Measurements from ENCODE around the gene SP1. TPM values are rescaled to one million over a fixed set of nuclear protein-coding genes. Genes with fewer than 3 reads are reported as not detected.

SP1 gene
- polyA plus RNA-seq, 1 donor from 2014 or later = 7.3 TPM

DNA sequence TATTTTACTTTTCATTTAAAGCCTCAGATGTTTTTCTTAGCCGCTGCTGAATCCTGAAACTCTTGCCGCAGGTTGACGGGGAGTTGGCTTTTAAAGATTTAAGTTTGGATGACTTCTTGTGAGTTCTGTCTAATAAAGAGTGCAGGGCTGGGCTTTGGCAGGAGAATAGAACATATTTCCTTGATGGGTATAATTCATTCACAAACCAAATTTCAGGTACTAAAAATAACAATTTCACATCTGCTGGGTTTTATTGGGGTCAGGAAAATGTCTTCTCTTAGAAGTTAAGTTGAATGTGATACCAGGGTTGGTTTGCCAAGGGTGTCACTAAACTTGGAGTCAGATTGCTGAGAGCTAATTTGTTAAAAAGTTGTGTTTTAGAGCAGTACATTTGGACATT is 9.7 kb downstream of the SP1 start:
- Histone ChIP-seq H3K4me2 (ENCODE audit: low read length) (no peak overlapping the region), H3F3A (ENCODE audit: insufficient read depth, low read length, poor library complexity, severe bottlenecking) (no peaks in the 10 kb centered on the region), H3K9me3 (ENCODE audit: low read length) (no peaks in the 10 kb centered on the region), H4K20me1 (ENCODE audit: insufficient read depth) (no peaks in the 10 kb centered on the region), H3K4me3 (ENCODE audit: low read length) (no peak overlapping the region), H3K27me3 (ENCODE audit: insufficient read depth, low read depth, low read length) (no peaks in the 10 kb centered on the region), H3K27ac (ENCODE audit: low read length) (no peak overlapping the region), H3K79me2 (replicated peaks; ENCODE audit: insufficient read depth, low read length) (peaks cover 29% of the 10 kb centered on the region), H3K36me3 (ENCODE audit: insufficient read depth, low read length) (no peaks in the 10 kb centered on the region), H3K9ac (ENCODE audit: low read length) (no peak overlapping the region), H2AFZ (ENCODE audit: low read depth, low read length) (no peak overlapping the region), H3K9me2 (ENCODE audit: insufficient read depth, low read length) (no peaks in the 10 kb centered on the region)
- TF ChIP-seq POLR2AphosphoS5 (IDR thresholded peaks at IDR 0.05) (no peak), EZH2 (IDR thresholded peaks at IDR 0.05; ENCODE audit: borderline replicate concordance, insufficient read depth, low read length, poor library complexity, severe bottlenecking) (no peak), EP300 (conservative IDR thresholded peaks at IDR 0.05; ENCODE audit: poor library complexity, severe bottlenecking) (no peak), REST (IDR thresholded peaks at IDR 0.05; ENCODE audit: borderline replicate concordance) (no peak), MXI1 (conservative IDR thresholded peaks at IDR 0.05; ENCODE audit: poor library complexity, severe bottlenecking) (no peak)

DNA sequence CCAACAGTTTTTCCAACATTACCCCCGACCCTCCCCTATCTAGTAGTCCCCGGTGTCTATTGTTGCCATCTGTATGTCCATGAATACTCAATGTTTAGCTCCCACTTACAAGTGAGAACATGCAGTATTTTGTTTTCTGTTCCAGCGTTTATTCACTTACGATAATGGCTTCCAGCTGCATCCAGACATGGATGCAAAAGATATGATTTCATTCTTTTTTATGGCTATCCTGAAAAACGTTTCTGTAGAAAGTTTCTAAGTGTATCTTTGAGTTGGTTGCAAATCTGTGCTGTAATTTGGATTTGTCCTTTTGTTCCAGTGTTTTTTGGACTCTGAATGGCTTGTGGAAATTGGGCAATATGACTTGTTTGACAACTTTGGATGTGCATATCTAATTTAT is 11.7 kb downstream of the SP1 start:
- no peak overlapping the region for H3K4me2 ChIP-seq (ENCODE audit: low read length)

More for the DNA sequence above, 11.7 kb downstream of the SP1 start:
- Histone ChIP-seq H3K27me3 (ENCODE audit: insufficient read depth, low read depth, low read length) (no peaks in the 10 kb centered on the region), H3F3A (ENCODE audit: insufficient read depth, low read length, poor library complexity, severe bottlenecking) (no peaks in the 10 kb centered on the region), H3K36me3 (ENCODE audit: insufficient read depth, low read length) (no peaks in the 10 kb centered on the region), H2AFZ (ENCODE audit: low read depth, low read length) (no peak overlapping the region), H4K20me1 (ENCODE audit: insufficient read depth) (no peaks in the 10 kb centered on the region), H3K9me3 (ENCODE audit: low read length) (no peaks in the 10 kb centered on the region), H3K9me2 (ENCODE audit: insufficient read depth, low read length) (no peaks in the 10 kb centered on the region), H3K27ac (ENCODE audit: low read length) (no peak overlapping the region), H3K4me3 (ENCODE audit: low read length) (no peak overlapping the region), H3K9ac (ENCODE audit: low read length) (no peak overlapping the region), H3K79me2 (replicated peaks; ENCODE audit: insufficient read depth, low read length) (peaks cover 28% of the 10 kb centered on the region)
- no peak for TF ChIP-seq MXI1 (conservative IDR thresholded peaks at IDR 0.05; ENCODE audit: poor library complexity, severe bottlenecking)
- TF ChIP-seq REST (IDR thresholded peaks at IDR 0.05; ENCODE audit: borderline replicate concordance) = no peak
- no peak for TF ChIP-seq EZH2 (IDR thresholded peaks at IDR 0.05; ENCODE audit: borderline replicate concordance, insufficient read depth, low read length, poor library complexity, severe bottlenecking)
- no peak for TF ChIP-seq SMC3 (conservative IDR thresholded peaks at IDR 0.05; ENCODE audit: poor library complexity)
- no peak for TF ChIP-seq POLR2AphosphoS5 (IDR thresholded peaks at IDR 0.05)
- TF ChIP-seq RAD21 (conservative IDR thresholded peaks at IDR 0.05) = no peak
- no peak for TF ChIP-seq EP300 (conservative IDR thresholded peaks at IDR 0.05; ENCODE audit: poor library complexity, severe bottlenecking)
- TF ChIP-seq TAF1 (IDR thresholded peaks at IDR 0.05; ENCODE audit: low read depth) = no peak
- TF ChIP-seq, protein P1, sequence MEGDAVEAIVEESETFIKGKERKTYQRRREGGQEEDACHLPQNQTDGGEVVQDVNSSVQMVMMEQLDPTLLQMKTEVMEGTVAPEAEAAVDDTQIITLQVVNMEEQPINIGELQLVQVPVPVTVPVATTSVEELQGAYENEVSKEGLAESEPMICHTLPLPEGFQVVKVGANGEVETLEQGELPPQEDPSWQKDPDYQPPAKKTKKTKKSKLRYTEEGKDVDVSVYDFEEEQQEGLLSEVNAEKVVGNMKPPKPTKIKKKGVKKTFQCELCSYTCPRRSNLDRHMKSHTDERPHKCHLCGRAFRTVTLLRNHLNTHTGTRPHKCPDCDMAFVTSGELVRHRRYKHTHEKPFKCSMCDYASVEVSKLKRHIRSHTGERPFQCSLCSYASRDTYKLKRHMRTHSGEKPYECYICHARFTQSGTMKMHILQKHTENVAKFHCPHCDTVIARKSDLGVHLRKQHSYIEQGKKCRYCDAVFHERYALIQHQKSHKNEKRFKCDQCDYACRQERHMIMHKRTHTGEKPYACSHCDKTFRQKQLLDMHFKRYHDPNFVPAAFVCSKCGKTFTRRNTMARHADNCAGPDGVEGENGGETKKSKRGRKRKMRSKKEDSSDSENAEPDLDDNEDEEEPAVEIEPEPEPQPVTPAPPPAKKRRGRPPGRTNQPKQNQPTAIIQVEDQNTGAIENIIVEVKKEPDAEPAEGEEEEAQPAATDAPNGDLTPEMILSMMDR (IDR thresholded peaks at IDR 0.05; ENCODE audit: poor library complexity, severe bottlenecking) = no peak

All from neural cell (in vitro differentiated cells).